D721Med (cell line): ENCODE measurements around the gene CGREF1.

Experiments
- DNase-seq: peaks from one replicate; pipeline ENCODE4 v3.0.0; 2011; ENCODE audit warnings: low spot score; ENCODE audit not compliant: insufficient read length
- FAIRE-seq: peaks from 2 replicates; lab custom pipeline; 2011; peaks lifted over from hg19 to GRCh38; lab: Jason Lieb, UNC
- TF ChIP-seq, protein P1 (sequence below): IDR thresholded peaks from 2 replicates; pipeline ENCODE4 v1.5.1; 2012; ENCODE audit warnings: mild to moderate bottlenecking, control low read depth; ENCODE audit not compliant: insufficient read depth; ENCODE audit errors: missing control alignments

CGREF1 gene

DNA sequence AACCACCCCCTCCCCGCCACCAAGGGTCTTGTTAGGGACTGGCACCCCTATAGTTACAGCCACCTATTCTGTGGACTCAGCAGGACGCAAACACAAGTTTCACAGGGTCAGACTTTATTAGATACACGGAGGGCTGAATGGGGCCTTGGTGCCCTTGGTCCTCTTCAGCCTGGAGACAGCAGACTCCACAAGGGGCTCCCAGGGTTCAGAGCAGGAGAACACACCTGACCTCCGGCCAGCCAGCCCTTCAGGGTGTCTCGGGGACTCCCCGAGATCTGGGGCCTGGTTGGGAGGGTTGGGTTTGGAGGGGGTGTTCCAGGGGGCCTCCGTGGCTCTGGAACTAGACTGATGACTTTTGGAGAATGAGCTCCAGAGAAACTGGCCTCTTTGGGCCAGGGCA is 17.8 kb upstream of the CGREF1 start:
- FAIRE-seq (no peak), DNase-seq (no peak)
- TF ChIP-seq, protein P1, sequence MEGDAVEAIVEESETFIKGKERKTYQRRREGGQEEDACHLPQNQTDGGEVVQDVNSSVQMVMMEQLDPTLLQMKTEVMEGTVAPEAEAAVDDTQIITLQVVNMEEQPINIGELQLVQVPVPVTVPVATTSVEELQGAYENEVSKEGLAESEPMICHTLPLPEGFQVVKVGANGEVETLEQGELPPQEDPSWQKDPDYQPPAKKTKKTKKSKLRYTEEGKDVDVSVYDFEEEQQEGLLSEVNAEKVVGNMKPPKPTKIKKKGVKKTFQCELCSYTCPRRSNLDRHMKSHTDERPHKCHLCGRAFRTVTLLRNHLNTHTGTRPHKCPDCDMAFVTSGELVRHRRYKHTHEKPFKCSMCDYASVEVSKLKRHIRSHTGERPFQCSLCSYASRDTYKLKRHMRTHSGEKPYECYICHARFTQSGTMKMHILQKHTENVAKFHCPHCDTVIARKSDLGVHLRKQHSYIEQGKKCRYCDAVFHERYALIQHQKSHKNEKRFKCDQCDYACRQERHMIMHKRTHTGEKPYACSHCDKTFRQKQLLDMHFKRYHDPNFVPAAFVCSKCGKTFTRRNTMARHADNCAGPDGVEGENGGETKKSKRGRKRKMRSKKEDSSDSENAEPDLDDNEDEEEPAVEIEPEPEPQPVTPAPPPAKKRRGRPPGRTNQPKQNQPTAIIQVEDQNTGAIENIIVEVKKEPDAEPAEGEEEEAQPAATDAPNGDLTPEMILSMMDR = no peak

DNA sequence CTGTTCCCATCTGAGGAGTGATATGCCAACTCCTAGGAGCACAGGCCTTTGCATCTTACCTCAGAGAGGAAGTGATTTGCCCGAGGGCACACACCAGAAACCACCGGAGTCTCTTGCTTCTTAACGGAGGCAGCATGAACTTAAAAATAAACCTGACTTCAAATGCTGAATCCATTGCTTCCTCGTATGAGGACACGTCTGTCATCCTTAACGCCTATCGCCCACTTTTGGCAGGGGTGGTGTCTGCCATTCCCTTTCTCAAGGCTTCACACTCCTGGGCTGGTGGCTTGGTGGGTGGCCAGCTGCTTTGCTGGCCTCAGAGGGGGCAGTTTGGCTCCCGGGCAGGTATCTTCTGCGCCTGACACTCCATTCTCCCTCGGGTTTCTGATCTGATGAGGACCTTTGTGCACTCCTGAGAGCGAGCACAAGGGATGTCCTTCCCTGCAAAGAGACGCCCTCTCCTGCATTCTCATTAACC is 16.6 kb upstream of the CGREF1 start:
- TF ChIP-seq, protein P1 = no peak
- DNase-seq (no peak), FAIRE-seq (no peak)

DNA sequence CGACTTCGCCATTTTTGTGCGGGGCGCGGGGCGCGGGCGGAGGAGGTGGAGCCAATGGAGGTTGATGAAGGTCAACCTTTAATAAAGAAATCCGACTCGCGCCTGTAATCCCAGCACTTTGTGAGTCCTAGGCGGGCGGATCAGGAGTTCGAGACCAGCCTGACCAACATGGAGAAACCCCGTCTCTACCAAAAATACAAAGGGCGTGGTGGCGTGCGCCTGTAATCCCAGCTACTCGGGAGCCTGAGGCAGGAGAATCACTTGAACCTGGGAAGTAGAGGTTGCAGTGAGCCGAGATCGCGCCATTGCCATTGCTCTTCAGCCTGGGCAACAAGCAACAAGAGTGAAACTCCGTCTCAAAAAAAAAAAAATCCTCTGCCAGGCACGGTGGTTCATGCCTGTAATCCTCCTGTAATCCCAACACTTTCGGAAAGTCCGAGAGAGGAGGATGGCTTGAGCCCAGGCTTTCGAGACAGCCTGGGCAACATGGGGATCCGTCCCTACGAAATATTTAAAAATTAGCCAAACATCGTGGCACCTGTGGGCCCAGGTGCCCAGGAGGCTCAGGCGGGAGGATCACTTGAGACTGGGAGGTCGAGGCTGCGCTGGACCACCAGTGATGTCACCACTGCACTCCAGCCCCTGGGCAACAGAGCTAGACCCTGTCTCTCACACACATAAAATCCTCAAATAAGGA is 16.0 kb upstream of the CGREF1 start:
- TF ChIP-seq, protein P1 = no peak
- FAIRE-seq = no peak
- no peak for DNase-seq

DNA sequence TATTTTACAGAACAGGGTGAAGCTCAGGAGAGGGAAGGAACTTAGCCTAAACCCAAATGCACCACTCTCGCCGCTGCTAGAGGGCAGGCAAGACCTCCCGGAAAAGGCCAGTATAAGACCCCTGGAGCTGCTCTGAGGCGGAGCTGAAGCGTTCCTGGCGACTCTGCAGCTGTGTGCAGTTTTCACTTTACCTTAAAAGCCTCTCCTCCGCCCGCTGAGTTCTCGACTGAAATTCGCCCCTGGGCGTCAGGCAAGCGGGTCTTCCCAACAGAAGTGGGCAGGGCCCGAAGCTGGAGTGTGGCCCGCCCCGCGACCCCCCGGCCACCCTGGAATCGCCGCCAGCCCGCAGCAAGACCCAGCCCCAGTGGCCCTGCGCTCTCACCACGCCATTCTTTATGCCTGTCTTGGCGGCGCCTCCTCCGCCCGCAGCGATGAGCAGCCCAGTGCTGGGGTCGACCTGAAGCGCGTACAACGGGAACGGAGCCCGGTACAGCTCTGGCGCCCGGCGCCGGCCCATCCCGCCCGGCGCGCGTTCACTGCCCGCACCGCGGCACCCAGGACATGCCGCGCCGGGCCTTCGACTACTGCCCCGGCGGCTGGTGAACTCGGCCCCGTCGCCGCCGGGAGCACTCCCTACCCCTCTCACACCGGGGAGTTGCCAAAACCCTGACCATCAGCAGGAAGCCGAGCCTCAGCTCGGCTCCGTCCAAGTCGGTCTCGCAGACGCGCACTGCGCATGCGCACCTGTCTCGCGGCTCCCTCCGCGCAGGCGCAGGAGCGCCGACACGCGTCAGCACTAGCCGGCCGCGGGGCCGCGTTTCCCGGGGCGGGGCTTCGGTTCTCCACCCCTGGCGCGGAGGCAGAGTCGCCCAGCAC is 15.2 kb upstream of the CGREF1 start, which contains the start of gene PREB:
Gene PREB, minus strand, starts transcription at position 732 of the 876 bp plus-strand sequence. Its CDS starts 215 bp downstream, at position 517.
- DNase-seq = peak; percentile 94
- TF ChIP-seq, protein P1 = peak; percentile 30
- no peak for FAIRE-seq

DNA sequence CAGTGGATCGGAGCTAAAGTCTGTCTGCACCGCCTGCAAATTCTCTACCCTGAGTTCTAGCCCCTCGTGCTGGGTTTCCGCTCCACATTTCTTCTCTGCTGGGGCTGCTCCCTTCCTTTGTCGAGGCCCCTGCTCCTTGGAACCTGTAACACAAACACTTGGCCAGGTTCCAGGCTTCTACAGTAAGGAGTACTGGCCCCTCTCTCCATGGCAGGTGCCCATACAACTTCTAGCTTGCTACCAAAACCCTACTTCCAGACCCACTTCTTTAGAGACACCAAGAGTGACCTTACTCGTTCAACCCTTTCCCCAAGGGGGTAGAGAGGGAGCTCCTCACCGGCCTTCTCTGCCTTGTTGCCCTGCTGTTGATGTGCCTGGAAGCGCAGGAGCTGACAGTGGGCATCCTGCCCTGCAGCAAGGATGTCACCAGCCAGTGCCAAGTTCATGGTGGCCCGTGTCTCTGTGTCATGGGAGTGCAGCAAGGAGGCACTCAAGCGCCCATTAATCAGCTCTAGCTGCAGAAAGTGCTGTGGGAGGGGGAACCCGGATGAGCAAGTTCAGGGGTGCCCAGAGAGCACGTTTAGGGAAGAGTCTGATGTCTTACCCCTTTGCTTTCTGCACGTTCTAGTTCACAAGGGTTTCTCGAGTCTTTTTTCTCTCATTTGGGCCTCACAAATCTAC is 14.4 kb upstream of the CGREF1 start:
- TF ChIP-seq, protein P1 = no peak
- DNase-seq = no peak
- FAIRE-seq = no peak

DNA sequence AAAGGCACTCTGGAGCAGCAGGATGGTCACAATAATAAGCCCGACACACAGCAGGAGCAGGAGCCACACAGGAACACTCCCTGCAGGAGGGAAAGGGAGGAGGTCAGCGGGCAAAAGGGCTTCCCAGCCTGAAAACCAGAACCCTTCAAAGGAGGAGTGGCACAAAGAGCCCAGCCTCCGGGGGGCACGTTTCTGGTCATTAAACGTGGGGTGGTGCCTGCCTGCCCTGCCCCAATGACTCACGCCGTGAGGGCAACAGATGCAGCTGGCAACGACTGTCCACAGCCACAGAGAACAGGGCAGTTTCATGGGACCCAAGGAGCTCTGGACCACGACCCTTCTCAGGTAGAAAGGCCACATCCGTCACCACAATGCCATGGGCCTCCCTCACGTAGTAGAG is 12.5 kb upstream of the CGREF1 start:
- TF ChIP-seq, protein P1 = no peak
- no peak for DNase-seq
- no peak for FAIRE-seq
